ENCODE data around the gene TNS1. TPM values are rescaled to one million over a fixed set of nuclear protein-coding genes. Genes with fewer than 3 reads are reported as not detected.

The TNS1 gene
- total RNA-seq, 1 donor from 2014 or later: 7.9 TPM

DNA sequence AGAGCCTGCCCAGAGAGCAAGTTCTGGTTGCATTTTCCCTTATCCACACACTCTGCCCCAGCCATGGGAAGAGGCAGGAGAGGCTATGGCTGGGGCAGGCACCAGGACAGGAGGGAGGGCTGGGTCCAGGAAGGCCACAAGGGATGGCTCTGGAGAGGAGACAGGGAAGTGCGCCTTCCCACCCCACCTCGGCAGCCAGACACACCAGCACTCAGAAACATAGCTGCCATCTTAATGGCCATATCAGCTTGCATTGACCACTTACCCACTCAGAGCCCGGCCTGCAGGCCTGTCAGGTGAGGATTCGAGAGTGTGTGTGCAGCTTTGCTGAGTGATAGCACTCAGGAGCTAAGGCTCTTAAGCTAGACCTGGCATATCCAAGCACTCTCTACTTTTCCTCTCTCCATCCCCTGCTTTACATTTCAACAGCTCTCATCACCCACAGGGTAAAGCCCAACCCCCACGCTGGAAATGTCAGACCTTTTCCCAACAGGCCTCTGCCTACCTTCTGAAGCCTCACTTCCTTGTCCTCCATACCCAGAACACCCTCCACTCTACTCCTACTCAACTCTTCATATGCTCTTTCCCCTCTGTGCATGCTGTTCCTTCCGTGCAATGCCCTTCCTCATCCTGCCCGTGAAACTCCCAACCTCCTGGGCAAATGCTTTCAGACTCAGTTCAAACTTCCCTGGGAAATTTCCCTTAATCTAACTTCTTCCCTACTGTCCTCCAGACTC lies 147.9 kb downstream of the TNS1 start:
- TF ChIP-seq, protein P1, sequence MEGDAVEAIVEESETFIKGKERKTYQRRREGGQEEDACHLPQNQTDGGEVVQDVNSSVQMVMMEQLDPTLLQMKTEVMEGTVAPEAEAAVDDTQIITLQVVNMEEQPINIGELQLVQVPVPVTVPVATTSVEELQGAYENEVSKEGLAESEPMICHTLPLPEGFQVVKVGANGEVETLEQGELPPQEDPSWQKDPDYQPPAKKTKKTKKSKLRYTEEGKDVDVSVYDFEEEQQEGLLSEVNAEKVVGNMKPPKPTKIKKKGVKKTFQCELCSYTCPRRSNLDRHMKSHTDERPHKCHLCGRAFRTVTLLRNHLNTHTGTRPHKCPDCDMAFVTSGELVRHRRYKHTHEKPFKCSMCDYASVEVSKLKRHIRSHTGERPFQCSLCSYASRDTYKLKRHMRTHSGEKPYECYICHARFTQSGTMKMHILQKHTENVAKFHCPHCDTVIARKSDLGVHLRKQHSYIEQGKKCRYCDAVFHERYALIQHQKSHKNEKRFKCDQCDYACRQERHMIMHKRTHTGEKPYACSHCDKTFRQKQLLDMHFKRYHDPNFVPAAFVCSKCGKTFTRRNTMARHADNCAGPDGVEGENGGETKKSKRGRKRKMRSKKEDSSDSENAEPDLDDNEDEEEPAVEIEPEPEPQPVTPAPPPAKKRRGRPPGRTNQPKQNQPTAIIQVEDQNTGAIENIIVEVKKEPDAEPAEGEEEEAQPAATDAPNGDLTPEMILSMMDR (IDR thresholded peaks at IDR 0.05; ENCODE audit: unreplicated experiment): no peak
- H3K4me1 Mint-ChIP-seq (ENCODE audit: low read depth): peaks cover 6% of the 10 kb centered on the region
- H3K27ac Mint-ChIP-seq: no peak overlapping the region

DNA sequence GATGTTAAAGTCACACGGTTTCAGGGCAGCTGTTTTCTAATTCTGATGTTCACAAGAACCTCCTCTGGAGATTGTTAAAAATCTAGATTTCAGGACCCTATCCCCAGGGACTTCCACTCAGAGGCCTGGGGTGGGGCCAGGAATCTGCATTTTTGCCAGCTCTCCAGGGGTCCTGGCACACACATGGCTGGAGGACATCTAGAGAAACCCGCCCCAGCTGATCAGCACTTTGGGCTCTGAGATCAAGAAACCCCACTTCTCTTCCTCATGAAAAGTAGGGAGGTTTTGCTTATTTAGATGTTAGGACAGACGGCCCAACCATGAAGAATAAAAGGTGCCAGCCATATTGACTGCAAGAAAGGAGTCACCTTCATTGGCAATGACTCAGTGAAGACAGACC lies 148.8 kb downstream of the TNS1 start:
- no peak overlapping the region for H3K4me3 Mint-ChIP-seq (ENCODE audit: low read depth)
- H3K4me1 Mint-ChIP-seq (ENCODE audit: low read depth): peaks cover 5% of the 10 kb centered on the region
- H3K27me3 Mint-ChIP-seq: peaks cover 6% of the 10 kb centered on the region
- DNase-seq (ENCODE audit: low spot score, unreplicated experiment): no peak
- no peak overlapping the region for H3K27ac Mint-ChIP-seq
- H3K9me3 Mint-ChIP-seq (ENCODE audit: low read depth): no peaks in the 10 kb centered on the region
- TF ChIP-seq, protein P1 (IDR thresholded peaks at IDR 0.05; ENCODE audit: unreplicated experiment): no peak
- H3K36me3 Mint-ChIP-seq (ENCODE audit: insufficient read depth): no peaks in the 10 kb centered on the region

More for the DNA sequence above, 147.9 kb downstream of the TNS1 start:
- Mint-ChIP-seq H3K4me3 (ENCODE audit: low read depth) (no peak overlapping the region), H3K36me3 (ENCODE audit: insufficient read depth) (no peaks in the 10 kb centered on the region), H3K9me3 (ENCODE audit: low read depth) (no peaks in the 10 kb centered on the region), H3K27me3 (peaks cover 6% of the 10 kb centered on the region)
- no peak for DNase-seq (ENCODE audit: low spot score, unreplicated experiment)

DNA sequence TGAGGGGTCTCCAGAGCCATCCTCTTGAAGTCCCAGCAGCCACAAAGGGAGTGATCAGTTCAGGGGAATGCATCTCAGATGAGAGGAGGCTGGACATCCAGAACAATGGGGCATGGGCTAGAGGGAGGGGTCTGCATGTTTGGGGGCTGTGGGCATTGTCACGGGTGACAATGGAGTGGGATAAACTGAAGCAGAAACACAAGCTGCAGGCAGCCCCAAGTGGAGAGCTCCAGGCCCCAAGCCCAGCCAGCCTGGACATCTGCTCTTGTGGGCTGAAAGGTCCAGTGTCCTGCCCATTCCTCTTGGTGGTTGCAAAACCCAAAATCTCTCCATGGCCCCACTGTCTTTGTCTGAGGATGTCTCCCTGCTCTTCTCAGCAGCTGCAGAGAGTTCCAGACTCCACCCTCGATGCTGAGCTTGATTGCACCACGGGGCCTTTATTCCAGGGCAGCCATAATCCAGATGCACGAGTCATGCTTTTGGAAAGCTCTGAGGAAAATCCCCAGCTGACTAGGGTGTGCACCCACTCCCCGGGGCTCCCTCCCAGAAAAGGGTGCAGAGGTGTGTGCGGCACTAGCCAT lies 149.4 kb downstream of the TNS1 start:
- H3K36me3 Mint-ChIP-seq (ENCODE audit: insufficient read depth): no peaks in the 10 kb centered on the region
- H3K4me1 Mint-ChIP-seq (ENCODE audit: low read depth): peaks cover 3% of the 10 kb centered on the region
- no peaks in the 10 kb centered on the region for H3K9me3 Mint-ChIP-seq (ENCODE audit: low read depth)
- no peak for DNase-seq (ENCODE audit: low spot score, unreplicated experiment)
- TF ChIP-seq, protein P1 (IDR thresholded peaks at IDR 0.05; ENCODE audit: unreplicated experiment): no peak
- H3K27me3 Mint-ChIP-seq: peaks cover 6% of the 10 kb centered on the region
- H3K4me3 Mint-ChIP-seq (ENCODE audit: low read depth): no peak overlapping the region
- H3K27ac Mint-ChIP-seq: no peak overlapping the region

DNA sequence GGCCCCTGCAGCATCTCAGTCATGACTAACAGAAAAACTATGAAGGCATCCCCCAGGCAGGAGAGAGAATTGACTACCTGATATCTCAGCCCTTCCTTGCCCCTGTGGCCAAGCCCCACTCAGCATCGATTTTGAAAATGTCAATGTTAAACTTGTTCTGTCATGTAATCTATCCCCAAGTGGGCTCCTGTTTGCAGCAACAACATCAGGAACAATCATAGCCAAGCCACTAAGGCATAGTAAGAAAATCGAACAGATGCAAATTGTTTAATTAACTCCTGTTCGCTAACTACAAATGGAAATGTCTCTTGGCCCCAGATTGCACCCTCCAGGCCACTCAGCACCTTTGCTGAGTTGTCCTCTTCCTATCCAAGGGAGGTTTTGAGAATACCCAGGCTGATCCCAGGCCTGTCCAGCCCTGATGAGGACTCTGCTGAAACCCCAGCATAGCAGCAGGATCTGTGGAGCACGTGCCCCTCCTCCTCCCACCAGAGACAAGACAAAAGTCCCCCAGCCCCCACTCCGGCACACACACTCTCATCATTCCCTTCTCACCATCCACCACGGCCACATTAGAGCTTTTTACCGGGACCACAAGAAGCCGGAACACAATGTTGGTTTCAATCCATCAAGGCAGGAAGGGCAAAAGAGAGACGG lies 150.1 kb downstream of the TNS1 start:
- TF ChIP-seq, protein P1 (IDR thresholded peaks at IDR 0.05; ENCODE audit: unreplicated experiment): no peak
- Mint-ChIP-seq H3K27ac (no peak overlapping the region), H3K4me1 (ENCODE audit: low read depth) (no peaks in the 10 kb centered on the region), H3K36me3 (ENCODE audit: insufficient read depth) (no peaks in the 10 kb centered on the region), H3K4me3 (ENCODE audit: low read depth) (no peak overlapping the region), H3K27me3 (peaks cover 6% of the 10 kb centered on the region), H3K9me3 (ENCODE audit: low read depth) (no peaks in the 10 kb centered on the region)
- DNase-seq (ENCODE audit: low spot score, unreplicated experiment): no peak

DNA sequence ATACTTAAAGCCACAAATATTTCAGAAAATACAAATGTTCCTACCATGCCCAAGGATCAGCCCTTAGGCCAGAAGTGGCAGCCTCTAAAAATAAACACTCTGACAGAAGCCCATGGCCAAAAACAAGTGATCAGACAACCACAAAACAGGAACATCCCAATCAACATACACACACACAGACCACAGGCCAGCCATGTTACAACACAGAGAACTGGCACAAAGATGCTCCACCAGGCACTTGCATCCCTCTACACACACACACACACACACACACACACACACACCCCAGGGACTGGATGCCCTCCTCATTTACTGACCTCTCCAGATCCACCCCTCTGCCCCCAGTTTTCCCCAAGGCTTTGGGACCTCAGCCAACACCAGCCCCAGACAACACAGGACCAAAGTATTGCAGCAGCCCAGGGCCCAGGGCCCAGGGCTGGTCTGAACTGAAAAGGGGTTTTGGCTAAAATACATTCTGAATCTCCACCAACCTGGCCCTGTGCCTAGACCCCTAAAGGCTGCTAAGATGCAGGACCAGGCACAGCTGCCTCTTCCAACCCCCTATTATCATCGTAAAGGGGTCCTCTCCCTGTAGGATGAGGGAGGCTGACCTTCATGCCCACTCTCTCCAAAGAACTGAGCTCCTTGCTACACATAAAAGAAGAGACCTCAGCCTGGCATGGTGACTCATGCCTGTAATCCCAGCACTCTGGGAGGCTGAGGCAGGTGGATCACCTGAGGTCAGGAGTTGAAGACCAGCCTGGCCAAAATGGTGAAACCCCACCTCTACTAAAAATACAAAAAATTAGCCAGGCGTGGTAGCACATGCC lies 151.4 kb downstream of the TNS1 start:
- Mint-ChIP-seq H3K4me1 (ENCODE audit: low read depth) (no peaks in the 10 kb centered on the region), H3K27me3 (peaks cover 6% of the 10 kb centered on the region), H3K4me3 (ENCODE audit: low read depth) (no peak overlapping the region), H3K36me3 (ENCODE audit: insufficient read depth) (no peaks in the 10 kb centered on the region), H3K27ac (no peak overlapping the region), H3K9me3 (ENCODE audit: low read depth) (no peaks in the 10 kb centered on the region)
- TF ChIP-seq, protein P1 (IDR thresholded peaks at IDR 0.05; ENCODE audit: unreplicated experiment): no peak
- no peak for DNase-seq (ENCODE audit: low spot score, unreplicated experiment)
